ENCODE results near the gene RIPOR1.

DNA sequence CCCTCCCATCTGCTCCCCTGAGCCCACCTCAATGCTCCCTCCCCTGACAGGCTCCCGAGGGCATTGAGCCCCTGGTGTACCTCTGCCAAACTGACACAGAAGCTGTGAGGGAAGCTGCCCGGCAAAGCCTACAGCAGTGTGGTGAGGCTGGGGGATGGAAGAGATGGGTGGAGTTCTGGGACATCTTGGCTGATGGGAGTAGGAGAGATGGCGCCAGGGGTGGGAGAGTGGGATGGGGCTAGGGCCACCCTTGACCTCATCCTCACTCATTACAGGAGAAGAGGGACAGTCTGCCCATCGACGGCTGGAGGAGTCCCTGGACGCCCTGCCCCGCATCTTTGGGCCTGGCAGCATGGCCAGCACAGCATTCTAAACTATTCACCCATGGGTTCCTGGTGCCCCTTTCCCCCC is 17.5 kb downstream of the RIPOR1 start:
- no peak for TF ChIP-seq POLR2AphosphoS5 (IDR thresholded peaks at IDR 0.05)
- TF ChIP-seq, protein P1, sequence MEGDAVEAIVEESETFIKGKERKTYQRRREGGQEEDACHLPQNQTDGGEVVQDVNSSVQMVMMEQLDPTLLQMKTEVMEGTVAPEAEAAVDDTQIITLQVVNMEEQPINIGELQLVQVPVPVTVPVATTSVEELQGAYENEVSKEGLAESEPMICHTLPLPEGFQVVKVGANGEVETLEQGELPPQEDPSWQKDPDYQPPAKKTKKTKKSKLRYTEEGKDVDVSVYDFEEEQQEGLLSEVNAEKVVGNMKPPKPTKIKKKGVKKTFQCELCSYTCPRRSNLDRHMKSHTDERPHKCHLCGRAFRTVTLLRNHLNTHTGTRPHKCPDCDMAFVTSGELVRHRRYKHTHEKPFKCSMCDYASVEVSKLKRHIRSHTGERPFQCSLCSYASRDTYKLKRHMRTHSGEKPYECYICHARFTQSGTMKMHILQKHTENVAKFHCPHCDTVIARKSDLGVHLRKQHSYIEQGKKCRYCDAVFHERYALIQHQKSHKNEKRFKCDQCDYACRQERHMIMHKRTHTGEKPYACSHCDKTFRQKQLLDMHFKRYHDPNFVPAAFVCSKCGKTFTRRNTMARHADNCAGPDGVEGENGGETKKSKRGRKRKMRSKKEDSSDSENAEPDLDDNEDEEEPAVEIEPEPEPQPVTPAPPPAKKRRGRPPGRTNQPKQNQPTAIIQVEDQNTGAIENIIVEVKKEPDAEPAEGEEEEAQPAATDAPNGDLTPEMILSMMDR (IDR thresholded peaks at IDR 0.05) = no peak

Measured in esophagus muscularis mucosa (tissue), 3 donors.